Uterus (tissue), 4 donors: Measurements from ENCODE around the gene BAHD1. TPM values are rescaled to one million over a fixed set of nuclear protein-coding genes. Genes with fewer than 3 reads are reported as not detected.

Source experiments
- DNase-seq, 2 donors: peaks; one replicate each; pipeline ENCODE4 v3.0.0-alpha.2; 2019 to 2020
- H3K27ac ChIP-seq, 2 donors: fragments of 200-600 bp; sonication (generic); 1 replicate in 1 of 2; 2 replicates in 1 of 2; pipeline ENCODE4 v1.5.1; 2016 to 2018
- H3K27me3 ChIP-seq, 2 donors: fragments of 200-600 bp; sonication (generic); one replicate each; pipeline ENCODE4 v1.5.1; 2018 to 2019; ENCODE audit warnings: control low read depth in 1 of 2
- H3K36me3 ChIP-seq, 2 donors: fragments of 200-600 bp; sonication (generic); one replicate each; pipeline ENCODE4 v1.5.1; 2019; ENCODE audit warnings: control low read depth in 1 of 2
- H3K4me1 ChIP-seq, 2 donors: fragments of 200-600 bp; sonication (generic); one replicate each; pipeline ENCODE4 v1.5.1; 2018 to 2019; ENCODE audit warnings: control low read depth in 1 of 2
- H3K4me3 ChIP-seq, 2 donors: fragments of 200-600 bp; sonication (generic); 1 replicate in 1 of 2; 2 replicates in 1 of 2; pipeline ENCODE4 v1.5.1; 2018 to 2019; ENCODE audit warnings: mild to moderate bottlenecking in 1 of 2
- H3K9me3 ChIP-seq, 2 donors: fragments of 200-600 bp; sonication (generic); one replicate each; pipeline ENCODE4 v1.5.1; 2019; ENCODE audit warnings: control low read depth in 1 of 2
- CTCF ChIP-seq, 4 experiments: fragments of 200-600 bp in 2 of 4; fragments of 450-650 bp in 2 of 4; sonication (generic) in 2 of 4; IDR thresholded peaks; one replicate each; pipeline ENCODE4 v1.5.1; 2016 to 2019; ENCODE audit warnings: antibody characterized with exemption in 4 of 4, mild to moderate bottlenecking in 2 of 4, moderate library complexity in 1 of 4
- POLR2A ChIP-seq, 2 donors: fragments of 450-650 bp; IDR thresholded peaks; one replicate each; pipeline ENCODE4 v1.6.1; 2016; ENCODE audit warnings: antibody characterized with exemption in 2 of 2, mild to moderate bottlenecking in 1 of 2, moderate library complexity in 1 of 2
- intact Hi-C: fragments of 100-400 bp; cut with DNase I; formaldehyde crosslinking; loops from one replicate; pipeline ENCODE4 v1.15.1; 2023; ENCODE audit warnings: low total_unique reads
- total RNA-seq, 4 donors: library from RNA; depleted of rRNA in 3 of 4; stranded (reverse); fragments of >200 nt in 3 of 4; gene quantifications; one replicate each; pipeline versions ENCODE4 v1.1.0 to v1.2.4, GENCODE V29; 2014 to 2023
- donor health status: DM: yes; HTN: yes; CAD: no.

BAHD1 gene
- total RNA-seq, 4 donors from 2014 or later: 5.0 to 35.5 (median 10.5) TPM

- intact Hi-C loops: no loop called here
- Histone ChIP-seq H3K27ac (no peak overlapping the region), H3K4me1 (no peaks in the 10 kb centered on the region), H3K27me3 (no peaks in the 10 kb centered on the region), H3K36me3 (no peaks in the 10 kb centered on the region), H3K4me3 (no peak overlapping the region), H3K9me3 (no peaks in the 10 kb centered on the region)
- TF ChIP-seq CTCF (IDR thresholded peaks at IDR 0.05): no peak
- no peak for TF ChIP-seq POLR2A (IDR thresholded peaks at IDR 0.05)
- DNase-seq: no peak
Measured at GRCh38 chr15:40412095-40412759, 28.5 kb upstream of the BAHD1 start.

- H3K27me3 ChIP-seq: no peaks in the 10 kb centered on the region
- no peaks in the 10 kb centered on the region for H3K36me3 ChIP-seq
- no peak for DNase-seq
- intact Hi-C loops: no loop called here
- H3K4me1 ChIP-seq: no peaks in the 10 kb centered on the region
- no peak overlapping the region for H3K4me3 ChIP-seq
- no peaks in the 10 kb centered on the region for H3K9me3 ChIP-seq
- H3K27ac ChIP-seq: no peak overlapping the region
- TF ChIP-seq POLR2A (IDR thresholded peaks at IDR 0.05) (no peak), CTCF (IDR thresholded peaks at IDR 0.05) (no peak)
Measured at GRCh38 chr15:40413036-40413435, 27.7 kb upstream of the BAHD1 start.

DNA sequence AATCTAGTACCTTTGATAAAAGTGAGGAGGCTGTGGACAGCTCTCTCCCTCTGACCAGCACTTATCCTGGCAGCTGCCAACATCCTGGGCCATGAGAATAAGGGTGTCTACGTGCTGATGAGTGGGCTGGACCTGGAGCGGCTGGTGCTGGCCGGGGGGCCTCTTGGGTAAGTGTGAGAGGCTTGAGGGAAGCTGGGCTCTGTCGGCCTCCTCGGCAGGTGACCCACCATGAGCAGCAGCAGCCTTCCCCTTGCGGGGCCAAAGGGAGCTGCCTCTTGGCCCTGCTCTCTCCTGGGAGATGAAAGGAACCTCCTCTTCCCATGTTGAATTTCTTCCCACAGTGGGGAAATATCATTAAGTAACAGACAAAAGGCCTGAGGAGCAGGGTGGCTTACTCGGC, 25.9 kb upstream of the BAHD1 start:
- Histone ChIP-seq H3K4me1 (no peaks in the 10 kb centered on the region), H3K36me3 (no peaks in the 10 kb centered on the region), H3K4me3 (no peak overlapping the region), H3K27me3 (no peaks in the 10 kb centered on the region), H3K27ac (no peak overlapping the region), H3K9me3 (no peaks in the 10 kb centered on the region)
- no peak for DNase-seq
- intact Hi-C loops: no loop called here
- TF ChIP-seq CTCF (IDR thresholded peaks at IDR 0.05) (no peak), POLR2A (IDR thresholded peaks at IDR 0.05) (no peak)

GRCh38 chr15:40415226-40415625, 25.5 kb upstream of the BAHD1 start:
- H3K4me3 ChIP-seq: no peak overlapping the region
- TF ChIP-seq CTCF (IDR thresholded peaks at IDR 0.05) (no peak), POLR2A (IDR thresholded peaks at IDR 0.05) (no peak)
- intact Hi-C loops: no loop called here
- H3K36me3 ChIP-seq: no peaks in the 10 kb centered on the region
- H3K4me1 ChIP-seq: no peaks in the 10 kb centered on the region
- H3K27me3 ChIP-seq: no peaks in the 10 kb centered on the region
- no peaks in the 10 kb centered on the region for H3K9me3 ChIP-seq
- DNase-seq: no peak
- H3K27ac ChIP-seq: no peak overlapping the region

- Histone ChIP-seq H3K4me3 (no peak overlapping the region), H3K27ac (no peak overlapping the region), H3K27me3 (no peaks in the 10 kb centered on the region), H3K9me3 (no peaks in the 10 kb centered on the region), H3K4me1 (no peaks in the 10 kb centered on the region), H3K36me3 (no peaks in the 10 kb centered on the region)
- no peak for TF ChIP-seq CTCF (IDR thresholded peaks at IDR 0.05)
- TF ChIP-seq POLR2A (IDR thresholded peaks at IDR 0.05): no peak
- DNase-seq: no peak
- intact Hi-C loops: no loop called here
Measured at GRCh38 chr15:40416056-40416455, 24.7 kb upstream of the BAHD1 start.
